HG03103 (cell line): ENCODE results near the gene CMC1.
A peak's percentile ranks its signal among the peaks of the same experiment; 100 is the strongest.

Experiments used
- ATAC-seq: cut with Tn5 transposase; IDR thresholded peaks from one replicate; pipeline ENCODE4 v1.9.1; 2021; ENCODE audit warnings: low read depth; ENCODE audit not compliant: unreplicated experiment

Gene CMC1

GRCh38 chr3:28348629-28349468, 107.4 kb downstream of the CMC1 start, which contains the start of the genes AZI2 and ZCWPW2:
AZI2 (minus strand) TSS chr3:28348824; CDS start chr3:28340617, 8,207 bp downstream.
ZCWPW2 (plus strand) TSS chr3:28348721; CDS start chr3:28413069, 64,348 bp downstream.
- ATAC-seq: peak; percentile 81

- ATAC-seq: no peak
Observed at GRCh38 chr3:28349469-28350000, 108.1 kb downstream of the CMC1 start.
